Common myeloid progenitor, CD34-positive (primary cell): ENCODE measurements around the gene FAM89B.

Experiments used
- CTCF ChIA-PET: fragments of 350-600 bp; sonication (Branson Sonifier 250); formaldehyde crosslinking; loops from one replicate; lab custom pipeline; 2021; ENCODE audit warnings: antibody characterized with exemption; lab: Charles Lee
- POLR2A ChIA-PET: fragments of 350-600 bp; sonication (Branson Sonifier 250); formaldehyde crosslinking; loops from one replicate; lab custom pipeline; 2021; ENCODE audit warnings: antibody characterized with exemption; lab: Charles Lee
- DNase-seq, 3 donors: peaks; one replicate each; pipeline versions ENCODE4 v3.0.0 to v3.0.0-alpha.2; 2013
- H3K27ac ChIP-seq, 2 experiments: 1 replicate in 1 of 2; 2 replicates in 1 of 2; pipeline ENCODE4 v1.7.0; 2013; ENCODE audit warnings: inconsistent platforms in 2 of 2, low read length in 2 of 2, mild to moderate bottlenecking in 2 of 2, low read depth in 1 of 2, moderate library complexity in 1 of 2; ENCODE audit not compliant: severe bottlenecking in 2 of 2, insufficient read depth in 1 of 2, poor library complexity in 1 of 2
- H3K27me3 ChIP-seq, 5 experiments: replicated peaks in 2 of 5; 1 replicate in 3 of 5; 2 replicates in 2 of 5; pipeline versions ENCODE4 v1.6.1 to v1.7.0; 2013; ENCODE audit warnings: low read length in 4 of 5, mild to moderate bottlenecking in 2 of 5, moderate library complexity in 2 of 5, inconsistent platforms in 1 of 5; ENCODE audit not compliant: insufficient read depth in 5 of 5, control insufficient read depth in 4 of 5
- H3K36me3 ChIP-seq, 4 experiments: 1 replicate in 2 of 4; 2 replicates in 2 of 4; pipeline versions ENCODE4 v1.6.1 to v1.7.0; 2013; ENCODE audit warnings: low read length in 3 of 4, control low read depth in 1 of 4, mild to moderate bottlenecking in 1 of 4; ENCODE audit not compliant: control insufficient read depth in 4 of 4, insufficient read depth in 4 of 4
- H3K4me1 ChIP-seq, 4 experiments: 1 replicate in 3 of 4; 2 replicates in 1 of 4; pipeline versions ENCODE4 v1.6.1 to v1.7.1; 2013; ENCODE audit warnings: low read length in 3 of 4, mild to moderate bottlenecking in 3 of 4, control low read depth in 1 of 4, inconsistent platforms in 1 of 4, moderate library complexity in 1 of 4; ENCODE audit not compliant: control insufficient read depth in 4 of 4, insufficient read depth in 4 of 4; ENCODE audit errors: control extremely low read depth in 1 of 4
- H3K4me3 ChIP-seq, 7 experiments: 1 replicate in 4 of 7; 2 replicates in 3 of 7; pipeline versions ENCODE4 v1.5.1 to v1.7.0; 2013; ENCODE audit warnings: mild to moderate bottlenecking in 7 of 7, low read length in 6 of 7, moderate library complexity in 6 of 7, inconsistent platforms in 2 of 7, low read depth in 2 of 7, control low read depth in 1 of 7; ENCODE audit not compliant: insufficient read depth in 4 of 7, control insufficient read depth in 1 of 7; ENCODE audit errors: extremely low read depth in 1 of 7
- H3K9me3 ChIP-seq, 5 experiments: 1 replicate in 4 of 5; 2 replicates in 1 of 5; pipeline versions ENCODE4 v1.6.1 to v1.7.1; 2013; ENCODE audit warnings: low read length in 4 of 5, mild to moderate bottlenecking in 2 of 5, inconsistent platforms in 1 of 5, low read depth in 1 of 5, moderate library complexity in 1 of 5; ENCODE audit not compliant: control insufficient read depth in 4 of 5, insufficient read depth in 2 of 5; ENCODE audit errors: control extremely low read depth in 1 of 5
- WGBS: methylation state at CpG from one replicate; pipeline ENCODE4 v1.1.5; 2013; ENCODE audit not compliant: insufficient coverage; 5-methylcytosine and 5-hydroxymethylcytosine counted together

Gene FAM89B

DNA sequence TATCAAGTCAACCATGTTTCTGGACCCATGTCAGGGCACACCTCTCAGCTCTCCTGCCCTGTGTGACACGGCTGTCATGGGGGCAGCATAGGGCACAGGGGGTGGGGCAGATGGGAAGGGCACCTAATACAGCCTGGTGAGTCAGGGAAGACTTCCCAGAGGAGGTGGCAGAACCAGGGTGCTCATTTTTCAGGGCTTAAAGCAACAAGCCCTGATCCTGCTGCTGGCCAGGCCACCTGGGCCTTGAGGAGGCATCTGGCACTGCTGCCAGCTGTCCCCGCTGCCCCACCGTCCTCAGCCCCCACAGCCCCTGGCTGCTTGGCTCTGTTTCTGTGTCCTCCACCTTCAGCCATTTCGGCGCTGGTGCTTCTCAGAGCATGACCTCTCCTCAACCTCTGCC lies 37.3 kb downstream of the FAM89B start:
- WGBS, result 81% methylated on average over 5 of the region's 5 CpGs
- no peak for DNase-seq
- POLR2A ChIA-PET, result no interaction called here
- Histone ChIP-seq H3K4me3 (peak overlapping the region in 1 of 7 experiments; percentile 86), H3K27ac (peak overlapping the region in 1 of 2 experiments; percentile 93), H3K4me1 (peaks cover 5 to 48% (median 44%) of the 10 kb centered on the region in 4 experiments), H3K9me3 (no peaks in the 10 kb centered on the region), H3K36me3 (peaks cover 7 to 62% (median 47%) of the 10 kb centered on the region in 4 experiments), H3K27me3 (no peaks in the 10 kb centered on the region)
- CTCF ChIA-PET, result interaction anchor here (16.3 kb wide), 1 partner anchor 16 kb away, joined by 229 read pairs; the partner anchor contains the start of gene KCNK7

- Histone ChIP-seq H3K4me3 (peak overlapping the region in 6 of 7 experiments; percentile 40 to 98 (median 84)), H3K27ac (peak overlapping the region; percentile 82 to 93), H3K36me3 (peaks cover 7 to 55% (median 41%) of the 10 kb centered on the region in 4 experiments), H3K4me1 (peaks cover 5 to 50% (median 46%) of the 10 kb centered on the region in 4 experiments), H3K27me3 (no peaks in the 10 kb centered on the region), H3K9me3 (no peaks in the 10 kb centered on the region)
- POLR2A ChIA-PET, result no interaction called here
- WGBS, result 13% methylated on average over 3 of the region's 6 CpGs
- no peak for DNase-seq
- CTCF ChIA-PET, result interaction anchor here (1.5 to 16.3 kb wide), 3 partner anchors 17 to 40 kb away, joined by 4 to 229 read pairs (median 4); partner anchors contain the start of genes EHBP1L1, KCNK7 and ZNRD2
These were observed 38.1 kb downstream of the FAM89B start for GRCh38 chr11:65610404-65610803.

DNA sequence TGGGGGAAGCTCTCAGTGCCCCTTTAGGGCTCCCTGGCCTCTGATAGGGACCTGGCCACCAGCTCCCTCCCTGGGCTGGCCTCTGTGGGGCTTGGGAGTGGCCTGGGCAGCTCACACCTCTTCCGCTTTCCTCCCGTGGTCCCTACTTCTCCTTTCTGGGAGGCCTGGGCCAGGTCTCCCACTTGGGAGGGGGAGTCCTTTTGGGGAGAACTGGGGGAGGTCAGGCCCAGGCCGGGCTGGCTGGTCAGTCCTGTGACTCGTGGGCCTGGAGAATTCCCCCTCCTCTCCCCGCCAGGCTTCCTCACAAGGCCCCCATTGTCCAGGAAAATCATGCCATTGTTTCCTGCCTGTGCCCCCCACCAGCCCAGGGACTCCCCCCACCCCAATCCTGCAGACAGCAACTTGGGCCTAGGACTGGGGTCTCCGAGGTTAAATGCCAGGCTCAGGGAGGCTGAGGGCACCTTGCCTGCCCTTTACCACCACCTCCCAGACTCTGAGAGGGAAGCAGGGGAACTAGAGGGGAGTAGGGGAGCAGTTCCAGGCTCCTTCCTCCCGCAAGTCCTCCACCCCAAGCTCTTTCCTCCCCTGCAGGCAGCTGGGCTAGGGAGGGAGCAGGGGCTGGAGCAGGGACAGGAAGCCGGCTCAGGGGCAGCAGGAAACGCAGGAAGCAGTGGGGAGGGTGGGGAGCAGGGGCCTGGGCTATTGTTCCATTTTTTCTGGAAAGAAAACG lies 38.9 kb downstream of the FAM89B start:
- Histone ChIP-seq H3K4me1 (peaks cover 5 to 52% (median 47%) of the 10 kb centered on the region in 4 experiments), H3K4me3 (peak overlapping the region; percentile 24 to 98 (median 82)), H3K9me3 (no peaks in the 10 kb centered on the region), H3K36me3 (peaks cover 7 to 47% (median 34%) of the 10 kb centered on the region in 4 experiments), H3K27me3 (no peaks in the 10 kb centered on the region), H3K27ac (peak overlapping the region; percentile 82 to 93)
- ChIA-PET POLR2A (no interaction called here), CTCF (interaction anchor here (1.5 to 16.3 kb wide), 4 partner anchors 15 to 40 kb away, joined by 4 to 229 read pairs (median 4); partner anchors contain the start of genes EHBP1L1, KCNK7 and ZNRD2)
- 3% methylated on average over 6 of the region's 10 CpGs for WGBS
- peak in 2 of 3 donors; percentile 52 for DNase-seq

- 34% methylated on average over 10 of the region's 12 CpGs for WGBS
- CTCF ChIA-PET, result interaction anchor here (0.7 to 16.3 kb wide), 9 partner anchors 8 to 272 kb away, joined by 3 to 229 read pairs (median 4); partner anchors contain the start of genes KCNK7 and ZNRD2
- H3K4me1 ChIP-seq, result peaks cover 5 to 60% (median 55%) of the 10 kb centered on the region in 4 experiments
These were observed 39.6 kb downstream of the FAM89B start for GRCh38 chr11:65611758-65612603.

DNA sequence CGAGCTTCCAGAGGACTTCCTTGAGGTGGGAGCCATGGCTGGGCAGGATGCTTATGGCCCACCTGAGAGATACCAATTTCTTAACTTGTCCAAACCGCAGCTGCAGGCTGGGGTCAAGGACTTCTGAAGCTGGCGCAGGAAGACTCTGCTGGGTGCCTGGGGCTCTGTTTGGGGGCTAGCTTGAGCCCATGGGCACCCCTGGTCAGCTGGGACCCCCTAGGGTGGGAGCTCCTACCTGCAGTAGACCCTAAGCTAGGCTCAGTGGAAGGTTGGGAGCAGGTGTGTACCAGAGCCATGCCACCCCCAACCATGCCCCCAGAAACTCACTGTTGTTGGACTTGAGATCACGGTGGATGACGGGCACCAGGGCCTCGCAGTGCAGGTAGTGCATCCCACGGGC lies 40.4 kb downstream of the FAM89B start:
- Histone ChIP-seq H3K27ac (peak overlapping the region; percentile 82 to 93), H3K36me3 (peaks cover 10 to 39% (median 29%) of the 10 kb centered on the region in 4 experiments), H3K4me1 (peaks cover 5 to 64% (median 59%) of the 10 kb centered on the region in 4 experiments), H3K4me3 (peak overlapping the region; percentile 48 to 98 (median 86)), H3K27me3 (no peaks in the 10 kb centered on the region), H3K9me3 (no peaks in the 10 kb centered on the region)
- CTCF ChIA-PET, result interaction anchor here (0.7 to 16.3 kb wide), 9 partner anchors 8 to 271 kb away, joined by 3 to 229 read pairs (median 4); partner anchors contain the start of genes FAM89B and KCNK7
- no peak for DNase-seq
- POLR2A ChIA-PET, result interaction anchor here (1.0 to 1.1 kb wide), 2 partner anchors 17 to 99 kb away, joined by 3 to 4 read pairs; partner anchors contain the start of genes KAT5 and KCNK7
- WGBS, result 34% methylated on average over 7 of the region's 7 CpGs

More at GRCh38 chr11:65611758-65612603, 39.6 kb downstream of the FAM89B start:
- Histone ChIP-seq H3K27ac (peak overlapping the region; percentile 82 to 93), H3K9me3 (no peaks in the 10 kb centered on the region), H3K27me3 (no peaks in the 10 kb centered on the region), H3K4me3 (peak overlapping the region; percentile 23 to 98 (median 86)), H3K36me3 (peaks cover 7 to 39% (median 30%) of the 10 kb centered on the region in 4 experiments)
- POLR2A ChIA-PET, result interaction anchor here (1.1 kb wide), 1 partner anchor 16 kb away, joined by 4 read pairs; the partner anchor contains the start of gene KCNK7
- DNase-seq, result no peak

DNA sequence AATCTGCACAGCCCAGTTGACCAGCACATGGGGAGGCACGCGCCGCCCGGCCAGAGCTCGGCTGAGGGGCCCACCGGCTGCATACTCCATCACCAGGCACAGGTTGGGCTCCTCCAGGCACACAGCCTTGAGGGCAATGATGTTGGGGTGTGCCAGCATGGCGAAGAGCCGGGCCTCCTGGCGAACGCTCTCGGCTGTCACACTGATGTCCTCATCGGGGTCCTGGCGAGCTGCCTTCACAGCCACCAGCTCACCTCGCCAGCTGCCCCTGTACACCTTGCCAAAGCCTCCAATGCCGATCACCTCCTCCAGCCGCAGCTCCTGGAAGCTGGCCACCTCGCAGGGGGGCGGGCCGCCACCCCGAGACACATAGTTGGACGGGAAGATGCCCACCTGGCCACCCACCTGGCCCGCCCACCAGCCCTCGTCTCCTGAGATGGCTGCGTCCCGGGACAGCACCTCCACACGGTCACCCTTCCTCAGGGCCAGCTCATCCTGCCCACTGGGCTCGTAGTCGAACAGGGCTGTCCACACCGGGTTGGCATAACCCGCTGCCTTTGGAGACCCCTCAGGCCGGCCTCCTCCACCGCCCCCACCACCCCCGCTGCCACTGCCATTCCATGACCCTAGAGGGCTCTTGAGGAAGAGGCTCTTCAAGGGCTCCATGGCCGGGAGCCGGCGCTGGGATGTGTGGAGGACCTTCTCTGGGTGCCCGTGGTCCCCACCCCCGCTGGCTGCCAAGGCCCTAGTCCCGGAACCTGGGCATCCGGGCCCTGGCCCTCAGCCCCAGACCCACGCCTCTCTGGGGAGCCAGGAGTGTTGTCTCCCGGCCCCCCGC lies 41.0 kb downstream of the FAM89B start:
- ChIA-PET CTCF (interaction anchor here (0.7 to 16.3 kb wide), 8 partner anchors 9 to 271 kb away, joined by 3 to 229 read pairs (median 5); partner anchors contain the start of genes FAM89B and KCNK7), POLR2A (interaction anchor here (0.7 to 1.8 kb wide), 5 partner anchors 18 to 99 kb away, joined by 3 to 4 read pairs (median 3); partner anchors contain the start of genes FAM89B, KAT5 and KCNK7)
- Histone ChIP-seq H3K4me1 (peaks cover 5 to 64% (median 59%) of the 10 kb centered on the region in 4 experiments), H3K27ac (peak overlapping the region; percentile 82 to 93), H3K36me3 (peaks cover 5 to 39% (median 27%) of the 10 kb centered on the region in 4 experiments), H3K27me3 (no peaks in the 10 kb centered on the region), H3K4me3 (peak overlapping the region; percentile 73 to 98 (median 86)), H3K9me3 (no peaks in the 10 kb centered on the region)
- 9% methylated on average over 36 of the region's 43 CpGs for WGBS
- no peak for DNase-seq
